Activated naive CD8-positive, alpha-beta T cell treated with anti-CD3 and anti-CD28 coated beads, Interleukin-2, amount 50 U/mL, for 24 hours (primary cell): ENCODE measurements around the gene CEP112.

Source experiments
- ATAC-seq: fragments of 150-1000 bp; cut with Tn5 transposase; one replicate; pipeline ENCODE4 v1.10.0; 2021
- DNase-seq: peaks from one replicate; pipeline ENCODE4 v3.0.0; 2021
- H3K27ac Mint-ChIP-seq: one replicate; pipeline ENCODE4 v1.8.0; 2021; ENCODE audit warnings: mild to moderate bottlenecking, mixed read lengths
- H3K27me3 Mint-ChIP-seq: one replicate; pipeline ENCODE4 v1.8.0; 2021; ENCODE audit warnings: mixed read lengths
- H3K36me3 Mint-ChIP-seq: one replicate; pipeline ENCODE4 v1.8.0; 2021; ENCODE audit warnings: low read depth, mixed read lengths
- H3K4me1 Mint-ChIP-seq: one replicate; pipeline ENCODE4 v1.8.0; 2021; ENCODE audit warnings: mixed read lengths
- H3K4me3 Mint-ChIP-seq: one replicate; pipeline ENCODE4 v1.8.0; 2021; ENCODE audit warnings: mild to moderate bottlenecking, moderate library complexity, mixed read lengths
- H3K9me3 Mint-ChIP-seq: one replicate; pipeline ENCODE4 v1.8.0; 2021; ENCODE audit warnings: mixed read lengths

CEP112 gene

GRCh38 chr17:66025551-66025950, 166.4 kb downstream of the CEP112 start:
- H3K4me1 Mint-ChIP-seq, result no peaks in the 10 kb centered on the region
- H3K36me3 Mint-ChIP-seq, result no peaks in the 10 kb centered on the region
- H3K9me3 Mint-ChIP-seq, result peaks cover 18% of the 10 kb centered on the region
- no peak overlapping the region for H3K4me3 Mint-ChIP-seq
- ATAC-seq (no peak), DNase-seq (no peak)
- H3K27me3 Mint-ChIP-seq, result no peaks in the 10 kb centered on the region
- no peak overlapping the region for H3K27ac Mint-ChIP-seq

GRCh38 chr17:66021757-66022156, 170.2 kb downstream of the CEP112 start:
- H3K4me3 Mint-ChIP-seq, result no peak overlapping the region
- no peaks in the 10 kb centered on the region for H3K36me3 Mint-ChIP-seq
- H3K27ac Mint-ChIP-seq, result no peak overlapping the region
- ATAC-seq, result no peak
- DNase-seq, result no peak
- H3K4me1 Mint-ChIP-seq, result no peaks in the 10 kb centered on the region
- H3K27me3 Mint-ChIP-seq, result no peaks in the 10 kb centered on the region
- peaks cover 18% of the 10 kb centered on the region for H3K9me3 Mint-ChIP-seq

DNA sequence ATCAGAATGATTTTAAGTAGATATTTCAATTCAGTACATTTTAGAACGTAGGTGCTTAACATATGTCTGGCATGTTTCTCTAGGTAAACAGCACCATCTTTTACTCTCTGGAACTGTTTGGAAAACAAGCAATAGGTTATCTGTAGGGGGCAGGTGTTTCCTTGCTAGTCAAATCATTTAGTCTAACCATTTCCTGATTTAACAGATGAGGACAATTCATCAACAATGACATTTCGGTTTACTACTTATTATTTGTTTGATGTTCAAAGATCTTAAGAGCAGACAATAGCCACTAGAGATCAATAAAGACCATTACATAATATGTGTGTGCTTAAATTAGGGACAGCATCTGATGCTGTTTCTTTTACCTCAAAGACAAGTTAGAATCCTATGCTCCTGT, 173.1 kb downstream of the CEP112 start:
- no peaks in the 10 kb centered on the region for H3K36me3 Mint-ChIP-seq

DNA sequence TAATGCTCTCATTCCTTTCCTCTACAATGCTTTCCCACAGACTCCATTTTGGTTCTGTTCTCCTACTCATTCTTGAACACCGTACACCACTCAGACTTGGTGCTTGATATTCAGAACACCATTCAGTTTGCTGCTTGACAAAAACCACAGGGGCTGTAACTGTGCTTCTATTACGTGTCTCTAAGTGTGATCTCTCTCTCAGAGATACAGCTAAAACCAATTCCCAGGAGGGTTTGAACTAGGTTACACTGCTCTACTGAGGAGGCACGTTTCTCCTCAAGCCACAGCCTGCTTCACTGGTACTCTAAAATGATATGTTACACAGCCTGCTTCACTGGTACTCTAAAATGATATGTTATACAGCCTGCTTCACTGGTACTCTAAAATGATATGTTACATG, 175.7 kb downstream of the CEP112 start:
- Mint-ChIP-seq H3K27ac (no peak overlapping the region), H3K4me1 (no peaks in the 10 kb centered on the region), H3K27me3 (peaks cover 3% of the 10 kb centered on the region), H3K4me3 (no peak overlapping the region), H3K36me3 (no peaks in the 10 kb centered on the region), H3K9me3 (no peaks in the 10 kb centered on the region)
- no peak for ATAC-seq
- DNase-seq, result no peak

More for the DNA sequence above, 173.1 kb downstream of the CEP112 start:
- no peak overlapping the region for H3K4me3 Mint-ChIP-seq
- no peak overlapping the region for H3K27ac Mint-ChIP-seq
- H3K9me3 Mint-ChIP-seq, result peaks cover 9% of the 10 kb centered on the region
- DNase-seq (no peak), ATAC-seq (no peak)
- no peaks in the 10 kb centered on the region for H3K4me1 Mint-ChIP-seq
- H3K27me3 Mint-ChIP-seq, result no peaks in the 10 kb centered on the region

DNA sequence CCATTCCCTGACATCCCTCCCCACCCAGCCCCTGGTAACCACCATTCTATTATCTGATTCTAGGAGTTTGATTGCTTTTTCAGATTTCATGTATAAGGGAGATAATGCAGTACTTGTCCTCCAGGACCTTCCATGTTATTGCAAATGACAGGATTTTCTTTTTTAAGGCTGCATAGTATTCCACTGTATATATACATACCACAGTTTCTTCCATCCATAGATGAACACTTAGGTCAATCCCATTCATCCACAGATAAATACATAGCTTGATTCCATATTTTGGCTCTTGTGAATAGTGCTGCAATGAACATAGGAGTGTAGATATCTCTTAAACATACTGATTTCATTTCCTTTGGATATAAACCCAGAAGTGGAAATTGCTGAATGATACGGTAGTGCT, 183.3 kb downstream of the CEP112 start:
- H3K27me3 Mint-ChIP-seq, result peaks cover 8% of the 10 kb centered on the region
- no peak overlapping the region for H3K4me3 Mint-ChIP-seq
- peaks cover 1% of the 10 kb centered on the region for H3K36me3 Mint-ChIP-seq
- H3K9me3 Mint-ChIP-seq, result peaks cover 8% of the 10 kb centered on the region
- DNase-seq (no peak), ATAC-seq (no peak)
- no peaks in the 10 kb centered on the region for H3K4me1 Mint-ChIP-seq
- H3K27ac Mint-ChIP-seq, result no peak overlapping the region

DNA sequence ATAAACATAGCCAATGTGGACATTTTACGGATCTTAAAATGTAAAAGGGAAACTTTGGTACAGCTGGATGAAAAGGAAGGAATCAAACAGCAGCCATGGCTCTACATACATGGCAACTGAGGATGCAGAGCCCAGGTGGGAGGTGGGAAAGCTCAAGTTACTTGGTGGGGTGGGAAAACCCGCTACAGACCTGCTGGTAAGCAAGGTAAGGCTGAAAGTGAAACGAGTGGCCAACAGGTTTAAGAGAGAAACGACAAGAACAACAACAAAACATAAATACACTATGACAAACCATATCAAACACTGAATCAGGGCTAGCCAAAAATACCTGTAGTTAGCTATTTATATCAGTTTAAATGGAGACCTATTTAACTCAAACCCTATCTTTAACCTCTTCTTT, 185.3 kb downstream of the CEP112 start:
- Mint-ChIP-seq H3K9me3 (peaks cover 8% of the 10 kb centered on the region), H3K27ac (no peak overlapping the region), H3K36me3 (peaks cover 1% of the 10 kb centered on the region), H3K27me3 (peaks cover 5% of the 10 kb centered on the region), H3K4me3 (no peak overlapping the region), H3K4me1 (no peaks in the 10 kb centered on the region)
- ATAC-seq, result no peak
- no peak for DNase-seq

GRCh38 chr17:66002812-66003211, 189.1 kb downstream of the CEP112 start:
- no peaks in the 10 kb centered on the region for H3K36me3 Mint-ChIP-seq
- H3K27ac Mint-ChIP-seq, result no peak overlapping the region
- H3K27me3 Mint-ChIP-seq, result no peaks in the 10 kb centered on the region
- no peak for DNase-seq
- no peaks in the 10 kb centered on the region for H3K4me1 Mint-ChIP-seq
- ATAC-seq, result no peak
- no peaks in the 10 kb centered on the region for H3K9me3 Mint-ChIP-seq
- H3K4me3 Mint-ChIP-seq, result no peak overlapping the region

- Mint-ChIP-seq H3K4me1 (no peaks in the 10 kb centered on the region), H3K9me3 (no peaks in the 10 kb centered on the region), H3K27me3 (no peaks in the 10 kb centered on the region), H3K4me3 (no peak overlapping the region), H3K36me3 (no peaks in the 10 kb centered on the region), H3K27ac (no peak overlapping the region)
- DNase-seq (no peak), ATAC-seq (no peak)
Observed at GRCh38 chr17:66002063-66002585, 189.8 kb downstream of the CEP112 start.

GRCh38 chr17:66000216-66000615, 191.7 kb downstream of the CEP112 start:
- no peaks in the 10 kb centered on the region for H3K36me3 Mint-ChIP-seq
- ATAC-seq, result no peak
- no peaks in the 10 kb centered on the region for H3K9me3 Mint-ChIP-seq

GRCh38 chr17:65998675-65999074, 193.3 kb downstream of the CEP112 start:
- Mint-ChIP-seq H3K36me3 (no peaks in the 10 kb centered on the region), H3K27me3 (no peaks in the 10 kb centered on the region), H3K9me3 (no peaks in the 10 kb centered on the region), H3K4me3 (no peak overlapping the region), H3K4me1 (no peaks in the 10 kb centered on the region), H3K27ac (no peak overlapping the region)
- DNase-seq (no peak), ATAC-seq (no peak)

More at GRCh38 chr17:66000216-66000615, 191.7 kb downstream of the CEP112 start:
- Mint-ChIP-seq H3K4me3 (no peak overlapping the region), H3K27ac (no peak overlapping the region), H3K27me3 (no peaks in the 10 kb centered on the region), H3K4me1 (no peaks in the 10 kb centered on the region)
- no peak for DNase-seq

DNA sequence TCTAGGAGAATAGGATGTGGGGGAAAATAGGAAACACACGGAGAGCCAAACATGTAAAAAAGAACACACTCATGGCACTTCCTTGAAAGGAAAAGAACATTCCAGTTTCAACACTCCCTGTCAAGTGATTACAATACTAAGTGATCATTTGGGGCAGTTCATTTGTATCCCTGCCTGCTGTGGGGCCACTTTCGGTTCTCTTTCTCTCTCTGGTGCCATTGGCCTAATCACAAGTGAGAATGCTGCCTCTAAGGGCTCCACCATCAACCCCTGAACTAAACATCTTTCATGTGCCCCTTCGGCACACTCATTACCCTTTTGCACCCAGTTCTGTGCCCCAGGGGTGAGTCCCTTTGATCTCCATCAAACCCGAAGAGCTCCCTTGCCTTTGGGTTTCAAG, 197.3 kb downstream of the CEP112 start:
- Mint-ChIP-seq H3K27me3 (no peaks in the 10 kb centered on the region), H3K27ac (no peak overlapping the region), H3K4me3 (no peak overlapping the region), H3K9me3 (no peaks in the 10 kb centered on the region), H3K4me1 (no peaks in the 10 kb centered on the region), H3K36me3 (no peaks in the 10 kb centered on the region)
- no peak for DNase-seq
- ATAC-seq, result no peak

DNA sequence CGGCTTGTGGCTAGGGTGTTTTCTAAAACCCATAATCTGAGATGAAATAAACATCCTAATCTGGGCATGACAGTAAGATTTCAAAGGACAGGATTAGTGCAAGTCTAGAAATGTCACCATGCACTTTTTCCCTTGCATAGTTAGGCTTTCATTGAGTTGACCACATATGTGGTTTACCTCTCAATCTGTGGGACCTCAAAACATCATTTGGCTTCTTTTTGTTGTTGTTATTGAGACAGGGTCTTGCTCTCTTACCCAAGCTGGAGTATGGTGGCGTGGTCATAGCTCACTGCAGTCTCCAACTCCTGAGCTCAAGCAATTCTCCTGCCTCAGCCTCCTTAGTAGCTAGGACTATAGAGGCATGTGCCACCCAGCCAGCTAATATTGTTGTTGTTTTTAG, 197.8 kb downstream of the CEP112 start:
- H3K9me3 Mint-ChIP-seq, result no peaks in the 10 kb centered on the region
- no peaks in the 10 kb centered on the region for H3K4me1 Mint-ChIP-seq
- ATAC-seq (no peak), DNase-seq (no peak)
- H3K27ac Mint-ChIP-seq, result no peak overlapping the region
- no peak overlapping the region for H3K4me3 Mint-ChIP-seq
- no peaks in the 10 kb centered on the region for H3K36me3 Mint-ChIP-seq
- H3K27me3 Mint-ChIP-seq, result no peaks in the 10 kb centered on the region

DNA sequence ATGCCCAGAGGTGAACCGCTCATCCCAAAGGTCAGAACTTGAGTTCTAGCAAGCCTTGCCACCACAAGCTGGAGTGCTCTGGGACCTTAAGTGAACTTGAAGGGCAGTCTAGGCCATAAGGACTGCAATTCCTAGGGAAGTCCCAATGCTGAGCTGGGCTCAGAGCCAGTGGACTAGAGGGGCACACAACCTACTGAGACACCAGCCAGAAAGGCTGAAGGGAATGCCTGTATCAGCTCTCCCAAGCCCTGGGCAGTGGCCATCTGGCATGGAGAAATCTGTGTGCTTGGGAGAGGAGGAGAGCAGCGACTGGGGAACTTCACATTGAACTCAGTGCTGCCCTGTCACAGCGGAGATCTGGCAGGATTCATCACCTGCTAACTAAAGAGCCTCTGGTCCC, 201.3 kb downstream of the CEP112 start:
- no peak for ATAC-seq
- Mint-ChIP-seq H3K4me3 (no peak overlapping the region), H3K4me1 (no peaks in the 10 kb centered on the region), H3K27ac (no peak overlapping the region), H3K9me3 (peaks cover 5% of the 10 kb centered on the region), H3K27me3 (no peaks in the 10 kb centered on the region), H3K36me3 (peaks cover 3% of the 10 kb centered on the region)
- no peak for DNase-seq

- H3K4me1 Mint-ChIP-seq, result no peaks in the 10 kb centered on the region
- no peak overlapping the region for H3K4me3 Mint-ChIP-seq
- DNase-seq, result no peak
- ATAC-seq, result no peak
- peaks cover 3% of the 10 kb centered on the region for H3K36me3 Mint-ChIP-seq
- peaks cover 5% of the 10 kb centered on the region for H3K9me3 Mint-ChIP-seq
- no peaks in the 10 kb centered on the region for H3K27me3 Mint-ChIP-seq
- H3K27ac Mint-ChIP-seq, result no peak overlapping the region
Observed at GRCh38 chr17:65988451-65988850, 203.5 kb downstream of the CEP112 start.

DNA sequence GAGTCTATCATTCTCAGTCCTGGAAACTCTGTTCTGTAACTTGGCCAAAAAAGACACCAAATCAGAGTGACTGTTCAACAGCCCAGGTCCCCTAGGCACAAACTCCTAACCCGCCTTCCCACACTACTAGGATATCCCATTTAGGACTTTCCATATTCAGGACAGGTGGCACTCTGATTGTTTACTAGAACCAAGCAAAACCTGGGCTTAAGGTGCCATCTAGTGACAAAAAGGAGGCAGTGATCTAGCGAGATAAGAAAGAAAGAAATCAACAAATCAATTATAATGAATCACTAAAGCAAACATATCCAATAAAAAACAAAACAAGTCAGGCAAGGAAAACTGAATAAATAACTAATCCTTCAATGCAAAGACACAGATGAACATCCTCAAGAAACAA, 203.9 kb downstream of the CEP112 start:
- Mint-ChIP-seq H3K4me3 (no peak overlapping the region), H3K36me3 (peaks cover 3% of the 10 kb centered on the region), H3K27me3 (no peaks in the 10 kb centered on the region), H3K4me1 (no peaks in the 10 kb centered on the region), H3K27ac (no peak overlapping the region), H3K9me3 (peaks cover 5% of the 10 kb centered on the region)
- DNase-seq (no peak), ATAC-seq (no peak)

- Mint-ChIP-seq H3K27ac (no peak overlapping the region), H3K36me3 (peaks cover 3% of the 10 kb centered on the region), H3K27me3 (no peaks in the 10 kb centered on the region), H3K4me1 (no peaks in the 10 kb centered on the region), H3K4me3 (no peak overlapping the region), H3K9me3 (peaks cover 5% of the 10 kb centered on the region)
- DNase-seq (no peak), ATAC-seq (no peak)
Observed at GRCh38 chr17:65985571-65985970, 206.4 kb downstream of the CEP112 start.
